ENCODE data around the gene NPAS1.

DNA sequence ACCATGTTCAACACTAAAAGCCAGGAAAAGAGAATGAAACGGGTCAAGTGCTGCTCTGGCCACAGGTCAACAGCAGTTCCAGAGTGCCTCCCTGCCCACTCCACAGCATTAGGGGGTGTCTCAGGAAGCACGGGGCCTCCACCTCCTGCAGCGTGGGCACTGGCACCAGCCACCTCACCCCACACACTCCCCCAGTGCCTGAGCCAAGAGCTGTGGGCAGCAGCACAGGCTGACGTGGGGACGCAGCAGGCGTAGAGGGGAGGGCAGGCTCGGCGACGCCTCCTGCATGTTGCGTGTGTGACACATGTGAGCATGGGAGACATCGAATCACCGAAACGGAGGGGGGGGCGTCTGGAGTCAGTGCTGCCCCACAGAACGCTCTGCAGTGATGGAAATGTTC, 50.2 kb downstream of the NPAS1 start:
- TF ChIP-seq ZNF263 (CRISPR knock-in tag; IDR thresholded peaks at IDR 0.05) (no peak), KAT2B (IDR thresholded peaks at IDR 0.05; ENCODE audit: borderline replicate concordance, low read depth, low read length) (no peak), RAD21 (CRISPR knock-in tag; IDR thresholded peaks at IDR 0.05) (no peak)
- TF ChIP-seq, protein P1, sequence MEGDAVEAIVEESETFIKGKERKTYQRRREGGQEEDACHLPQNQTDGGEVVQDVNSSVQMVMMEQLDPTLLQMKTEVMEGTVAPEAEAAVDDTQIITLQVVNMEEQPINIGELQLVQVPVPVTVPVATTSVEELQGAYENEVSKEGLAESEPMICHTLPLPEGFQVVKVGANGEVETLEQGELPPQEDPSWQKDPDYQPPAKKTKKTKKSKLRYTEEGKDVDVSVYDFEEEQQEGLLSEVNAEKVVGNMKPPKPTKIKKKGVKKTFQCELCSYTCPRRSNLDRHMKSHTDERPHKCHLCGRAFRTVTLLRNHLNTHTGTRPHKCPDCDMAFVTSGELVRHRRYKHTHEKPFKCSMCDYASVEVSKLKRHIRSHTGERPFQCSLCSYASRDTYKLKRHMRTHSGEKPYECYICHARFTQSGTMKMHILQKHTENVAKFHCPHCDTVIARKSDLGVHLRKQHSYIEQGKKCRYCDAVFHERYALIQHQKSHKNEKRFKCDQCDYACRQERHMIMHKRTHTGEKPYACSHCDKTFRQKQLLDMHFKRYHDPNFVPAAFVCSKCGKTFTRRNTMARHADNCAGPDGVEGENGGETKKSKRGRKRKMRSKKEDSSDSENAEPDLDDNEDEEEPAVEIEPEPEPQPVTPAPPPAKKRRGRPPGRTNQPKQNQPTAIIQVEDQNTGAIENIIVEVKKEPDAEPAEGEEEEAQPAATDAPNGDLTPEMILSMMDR (CRISPR knock-in tag; IDR thresholded peaks at IDR 0.05) = no peak
- TF ChIP-seq, protein P2, sequence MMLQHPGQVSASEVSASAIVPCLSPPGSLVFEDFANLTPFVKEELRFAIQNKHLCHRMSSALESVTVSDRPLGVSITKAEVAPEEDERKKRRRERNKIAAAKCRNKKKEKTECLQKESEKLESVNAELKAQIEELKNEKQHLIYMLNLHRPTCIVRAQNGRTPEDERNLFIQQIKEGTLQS (CRISPR knock-in tag; IDR thresholded peaks at IDR 0.05) = no peak
